K562 (cell line): ENCODE results near the gene MED15. TPM values are rescaled to one million over a fixed set of nuclear protein-coding genes. Genes with fewer than 3 reads are reported as not detected.

Experiments used
- BRF1 ChIP-seq: IDR thresholded peaks from 3 replicates; pipeline ENCODE4 v1.6.1; 2011; ENCODE audit warnings: borderline replicate concordance, mild to moderate bottlenecking; ENCODE audit not compliant: insufficient read length; ENCODE audit errors: extremely low read depth
- CHD1 ChIP-seq: fragments of 200-600 bp; sonication (generic); IDR thresholded peaks from one replicate; pipeline ENCODE4 v1.6.1; 2012; ENCODE audit warnings: mild to moderate bottlenecking, moderate library complexity, low read length, inconsistent platforms
- FOXJ3 ChIP-seq: sonication (generic); formaldehyde crosslinking; IDR thresholded peaks from 2 replicates; pipeline ENCODE4 v1.4.0; 2020; ENCODE audit warnings: mild to moderate bottlenecking, missing genetic modification reagents
- GTF2A2 ChIP-seq: IDR thresholded peaks from 2 replicates; pipeline ENCODE4 v1.6.1; 2016; ENCODE audit warnings: mild to moderate bottlenecking, missing genetic modification characterization, missing compliant biosample characterization
- MYNN ChIP-seq, 2 experiments: sonication (generic); formaldehyde crosslinking in 1 of 2; IDR thresholded peaks; 2 replicates each; pipeline versions ENCODE4 v1.5.0 to v1.6.1; 2016 to 2020; ENCODE audit warnings: antibody characterized with exemption in 1 of 2, missing genetic modification reagents in 1 of 2
- NEUROD1 ChIP-seq: fragments of 150-350 bp; IDR thresholded peaks from 2 replicates; pipeline ENCODE4 v1.6.1; 2014; ENCODE audit warnings: borderline replicate concordance, low read length, low read depth; ENCODE audit not compliant: partially characterized antibody
- NFRKB ChIP-seq: fragments of 450-650 bp; IDR thresholded peaks from 2 replicates; pipeline ENCODE4 v1.6.1; 2016; ENCODE audit warnings: low read depth
- PML ChIP-seq: IDR thresholded peaks from 2 replicates; pipeline ENCODE4 v1.6.1; 2012; ENCODE audit warnings: low read length, inconsistent platforms
- RAD21 ChIP-seq, 2 experiments: fragments of 250-450 bp in 1 of 2; fragments of 450-650 bp in 1 of 2; sonication (Bioruptor Pico) in 1 of 2; formaldehyde crosslinking in 1 of 2; IDR thresholded peaks in 1 of 2; conservative IDR thresholded peaks in 1 of 2; 2 replicates each; pipeline versions ENCODE4 v1.4.0 to v1.8.0; 2020 to 2022; ENCODE audit warnings: mild to moderate bottlenecking in 2 of 2, moderate library complexity in 1 of 2
- SMARCC2 ChIP-seq: fragments of 450-650 bp; IDR thresholded peaks from 2 replicates; pipeline ENCODE4 v1.6.1; 2017; ENCODE audit warnings: antibody characterized with exemption, moderate library complexity, mild to moderate bottlenecking, low read depth
- SNIP1 ChIP-seq: fragments of 450-650 bp; IDR thresholded peaks from 2 replicates; pipeline ENCODE4 v1.7.1; 2017; ENCODE audit warnings: low read depth, mild to moderate bottlenecking
- SNRNP70 ChIP-seq: fragments of 200-400 bp; formaldehyde crosslinking; optimal IDR thresholded peaks from 2 replicates; pipeline ENCODE3; 2017; ENCODE audit warnings: low read depth, low read length
- TAF7 ChIP-seq: fragments of 450-650 bp; IDR thresholded peaks from 2 replicates; pipeline ENCODE4 v1.6.1; 2016; ENCODE audit warnings: missing genetic modification characterization, missing compliant biosample characterization
- TBL1XR1 ChIP-seq, 2 experiments: IDR thresholded peaks; 2 replicates each; pipeline ENCODE4 v1.6.1; 2012; ENCODE audit warnings: improper control_type of control experiment in 2 of 2, low read length in 2 of 2, mild to moderate bottlenecking in 1 of 2
- ZNF444 ChIP-seq: fragments of 250-450 bp; sonication (Bioruptor Pico); IDR thresholded peaks from 2 replicates; pipeline ENCODE4 v1.4.0; 2020; ENCODE audit warnings: mild to moderate bottlenecking, moderate library complexity
- ZZZ3 ChIP-seq: fragments of 450-650 bp; IDR thresholded peaks from 2 replicates; pipeline ENCODE4 v1.6.1; 2016; ENCODE audit warnings: antibody characterized with exemption, mild to moderate bottlenecking, moderate library complexity
- polyA plus RNA-seq, 8 experiments: library from polyadenylated mRNA; depleted of rRNA in 4 of 8; stranded (reverse) in 5 of 8; unstranded in 3 of 8; fragments of >200 nt; fragmentation: Nextera tagmentation in 2 of 8; fragmentation: Illumina TruSeq in 1 of 8; extraction: Ambion mirVana in 2 of 8; extraction: Trizol in 1 of 8; gene quantifications; 2 replicates each; pipeline versions ENCODE4 v1.2.1 to v1.2.3, GENCODE V29; 2011 to 2014; ENCODE audit warnings: inconsistent platforms in 1 of 8, missing spikeins in 1 of 8
- total RNA-seq, 7 experiments: library from RNA; depleted of rRNA in 6 of 7; stranded (reverse); fragments of >200 nt in 6 of 7; fragmentation: Illumina TruSeq in 2 of 7; extraction: Trizol in 2 of 7; gene quantifications; 2 replicates each; pipeline versions ENCODE4 v1.2.1 to v1.2.3, GENCODE V29; 2011 to 2021; ENCODE audit warnings: low replicate concordance in 1 of 7
- TF ChIP-seq, protein P1 (sequence below): fragments of 450-650 bp; IDR thresholded peaks from 2 replicates; pipeline ENCODE4 v1.6.1; 2014; ENCODE audit warnings: low read depth, mild to moderate bottlenecking, moderate library complexity, borderline replicate concordance
- TF ChIP-seq, protein P2 (sequence below): sonication (generic); formaldehyde crosslinking; IDR thresholded peaks from 2 replicates; pipeline ENCODE4 v1.4.0; 2020; ENCODE audit warnings: mild to moderate bottlenecking, missing genetic modification reagents
- TF ChIP-seq, protein P3 (sequence below): fragments of 150-350 bp; conservative IDR thresholded peaks from 2 replicates; pipeline ENCODE4 v1.6.1; 2014; ENCODE audit warnings: low read length

The MED15 gene
- total and polyA plus RNA-seq, 9 of the 15 experiments (the other 6 are each of a cell fraction or from before 2014, with no cell fraction given), result 4.0 to 271 (median 60.1) TPM

GRCh38 chr22:20495861-20496681 is 11.3 kb upstream of the MED15 start (continued):
- TF ChIP-seq TBL1XR1 (IDR thresholded peaks at IDR 0.05; ENCODE audit: low read length in 2 of 2), result peak; percentile 83 to 93
- TF ChIP-seq RAD21 (CRISPR knock-in tag; conservative IDR thresholded peaks at IDR 0.05 in 1 of 2, IDR thresholded peaks at IDR 0.05 in 1 of 2), result peak; percentile 92 to 98
- TF ChIP-seq SMARCC2, result no peak
- TF ChIP-seq ZZZ3, result no peak
- peak; percentile 95 for TF ChIP-seq ZNF444 (CRISPR knock-in tag)
- no peak for TF ChIP-seq GTF2A2 (tag)
- TF ChIP-seq, protein P1, sequence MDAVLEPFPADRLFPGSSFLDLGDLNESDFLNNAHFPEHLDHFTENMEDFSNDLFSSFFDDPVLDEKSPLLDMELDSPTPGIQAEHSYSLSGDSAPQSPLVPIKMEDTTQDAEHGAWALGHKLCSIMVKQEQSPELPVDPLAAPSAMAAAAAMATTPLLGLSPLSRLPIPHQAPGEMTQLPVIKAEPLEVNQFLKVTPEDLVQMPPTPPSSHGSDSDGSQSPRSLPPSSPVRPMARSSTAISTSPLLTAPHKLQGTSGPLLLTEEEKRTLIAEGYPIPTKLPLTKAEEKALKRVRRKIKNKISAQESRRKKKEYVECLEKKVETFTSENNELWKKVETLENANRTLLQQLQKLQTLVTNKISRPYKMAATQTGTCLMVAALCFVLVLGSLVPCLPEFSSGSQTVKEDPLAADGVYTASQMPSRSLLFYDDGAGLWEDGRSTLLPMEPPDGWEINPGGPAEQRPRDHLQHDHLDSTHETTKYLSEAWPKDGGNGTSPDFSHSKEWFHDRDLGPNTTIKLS, result no peak
- peak; percentile 87 for TF ChIP-seq NEUROD1
- no peak for TF ChIP-seq TAF7 (tag)
- TF ChIP-seq BRF1, result no peak
- TF ChIP-seq CHD1, result peak; percentile 98
- TF ChIP-seq PML, result peak; percentile 75
- TF ChIP-seq, protein P2, sequence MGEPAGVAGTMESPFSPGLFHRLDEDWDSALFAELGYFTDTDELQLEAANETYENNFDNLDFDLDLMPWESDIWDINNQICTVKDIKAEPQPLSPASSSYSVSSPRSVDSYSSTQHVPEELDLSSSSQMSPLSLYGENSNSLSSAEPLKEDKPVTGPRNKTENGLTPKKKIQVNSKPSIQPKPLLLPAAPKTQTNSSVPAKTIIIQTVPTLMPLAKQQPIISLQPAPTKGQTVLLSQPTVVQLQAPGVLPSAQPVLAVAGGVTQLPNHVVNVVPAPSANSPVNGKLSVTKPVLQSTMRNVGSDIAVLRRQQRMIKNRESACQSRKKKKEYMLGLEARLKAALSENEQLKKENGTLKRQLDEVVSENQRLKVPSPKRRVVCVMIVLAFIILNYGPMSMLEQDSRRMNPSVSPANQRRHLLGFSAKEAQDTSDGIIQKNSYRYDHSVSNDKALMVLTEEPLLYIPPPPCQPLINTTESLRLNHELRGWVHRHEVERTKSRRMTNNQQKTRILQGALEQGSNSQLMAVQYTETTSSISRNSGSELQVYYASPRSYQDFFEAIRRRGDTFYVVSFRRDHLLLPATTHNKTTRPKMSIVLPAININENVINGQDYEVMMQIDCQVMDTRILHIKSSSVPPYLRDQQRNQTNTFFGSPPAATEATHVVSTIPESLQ, result no peak
- TF ChIP-seq SNRNP70, result no peak
- TF ChIP-seq, protein P3, sequence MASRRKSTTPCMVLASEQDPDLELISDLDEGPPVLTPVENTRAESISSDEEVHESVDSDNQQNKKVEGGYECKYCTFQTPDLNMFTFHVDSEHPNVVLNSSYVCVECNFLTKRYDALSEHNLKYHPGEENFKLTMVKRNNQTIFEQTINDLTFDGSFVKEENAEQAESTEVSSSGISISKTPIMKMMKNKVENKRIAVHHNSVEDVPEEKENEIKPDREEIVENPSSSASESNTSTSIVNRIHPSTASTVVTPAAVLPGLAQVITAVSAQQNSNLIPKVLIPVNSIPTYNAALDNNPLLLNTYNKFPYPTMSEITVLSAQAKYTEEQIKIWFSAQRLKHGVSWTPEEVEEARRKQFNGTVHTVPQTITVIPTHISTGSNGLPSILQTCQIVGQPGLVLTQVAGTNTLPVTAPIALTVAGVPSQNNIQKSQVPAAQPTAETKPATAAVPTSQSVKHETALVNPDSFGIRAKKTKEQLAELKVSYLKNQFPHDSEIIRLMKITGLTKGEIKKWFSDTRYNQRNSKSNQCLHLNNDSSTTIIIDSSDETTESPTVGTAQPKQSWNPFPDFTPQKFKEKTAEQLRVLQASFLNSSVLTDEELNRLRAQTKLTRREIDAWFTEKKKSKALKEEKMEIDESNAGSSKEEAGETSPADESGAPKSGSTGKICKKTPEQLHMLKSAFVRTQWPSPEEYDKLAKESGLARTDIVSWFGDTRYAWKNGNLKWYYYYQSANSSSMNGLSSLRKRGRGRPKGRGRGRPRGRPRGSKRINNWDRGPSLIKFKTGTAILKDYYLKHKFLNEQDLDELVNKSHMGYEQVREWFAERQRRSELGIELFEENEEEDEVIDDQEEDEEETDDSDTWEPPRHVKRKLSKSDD, result peak; percentile 93; the same call in 1 of the 2 replicates
- TF ChIP-seq SNIP1, result no peak
- no peak for TF ChIP-seq FOXJ3 (CRISPR knock-in tag)
- no peak for TF ChIP-seq MYNN (IDR thresholded peaks at IDR 0.05)
- TF ChIP-seq MYNN (CRISPR knock-in tag; IDR thresholded peaks at IDR 0.05), result no peak
- no peak for TF ChIP-seq NFRKB
